Activated CD8-positive, alpha-beta T cell treated with anti-CD3 and anti-CD28 coated beads for 36 hours (primary cell): ENCODE results near the gene STXBP6. TPM values are rescaled to one million over a fixed set of nuclear protein-coding genes. Genes with fewer than 3 reads are reported as not detected.

Experiments
- ATAC-seq: fragments of 200-7000 bp; cut with Tn5 transposase; one replicate; pipeline ENCODE4 v1.10.0; 2021; ENCODE audit warnings: mild to moderate bottlenecking, moderate library complexity
- CTCF ChIA-PET: fragments of 350-600 bp; sonication (Branson Sonifier 250); formaldehyde crosslinking; loops from one replicate; lab custom pipeline; 2021; ENCODE audit warnings: antibody characterized with exemption; lab: Charles Lee
- POLR2A ChIA-PET: fragments of 350-600 bp; sonication (Branson Sonifier 250); formaldehyde crosslinking; loops from one replicate; lab custom pipeline; 2021; ENCODE audit warnings: antibody characterized with exemption; lab: Charles Lee
- DNase-seq: peaks from one replicate; pipeline ENCODE4 v3.0.0-alpha.2; 2020
- H3K27ac Mint-ChIP-seq: one replicate; pipeline ENCODE4 v1.8.0; 2021; ENCODE audit warnings: mild to moderate bottlenecking, mixed read lengths
- H3K27me3 Mint-ChIP-seq: one replicate; pipeline ENCODE4 v1.8.0; 2021; ENCODE audit warnings: mixed read lengths
- H3K36me3 Mint-ChIP-seq: one replicate; pipeline ENCODE4 v1.8.0; 2021; ENCODE audit warnings: low read depth, mixed read lengths
- H3K4me1 Mint-ChIP-seq: one replicate; pipeline ENCODE4 v1.8.0; 2021; ENCODE audit warnings: low read depth, mixed read lengths
- H3K4me3 Mint-ChIP-seq: one replicate; pipeline ENCODE4 v1.8.0; 2021; ENCODE audit warnings: mild to moderate bottlenecking, moderate library complexity, mixed read lengths
- H3K9me3 Mint-ChIP-seq: one replicate; pipeline ENCODE4 v1.8.0; 2021; ENCODE audit warnings: mixed read lengths
- intact Hi-C: fragments of 100-400 bp; cut with micrococcal nuclease; formaldehyde crosslinking; loops from one replicate; pipeline ENCODE4 v1.10.0; 2022
- total RNA-seq, 2 experiments: library from RNA; stranded (reverse); gene quantifications; one replicate each; pipeline ENCODE4 v1.2.3, GENCODE V29; 2021
- TF ChIP-seq, protein P1 (sequence below): fragments of 200-600 bp; IDR thresholded peaks from one replicate; pipeline ENCODE4 v1.8.0; 2022; ENCODE audit warnings: antibody characterized with exemption, mild to moderate bottlenecking

Gene STXBP6
- total RNA-seq, 2 experiments from 2014 or later: not detected

GRCh38 chr14:24858052-24858451 lies 191.9 kb downstream of the STXBP6 start:
- POLR2A ChIA-PET: no interaction called here
- no peak for ATAC-seq
- H3K4me1 Mint-ChIP-seq: no peaks in the 10 kb centered on the region
- no peak overlapping the region for H3K27ac Mint-ChIP-seq
- no peak for DNase-seq
- peaks cover 11% of the 10 kb centered on the region for H3K27me3 Mint-ChIP-seq
- H3K4me3 Mint-ChIP-seq: no peak overlapping the region
- no peaks in the 10 kb centered on the region for H3K9me3 Mint-ChIP-seq
- intact Hi-C loops: no loop called here
- no peaks in the 10 kb centered on the region for H3K36me3 Mint-ChIP-seq
- CTCF ChIA-PET: no interaction called here
- TF ChIP-seq, protein P1, sequence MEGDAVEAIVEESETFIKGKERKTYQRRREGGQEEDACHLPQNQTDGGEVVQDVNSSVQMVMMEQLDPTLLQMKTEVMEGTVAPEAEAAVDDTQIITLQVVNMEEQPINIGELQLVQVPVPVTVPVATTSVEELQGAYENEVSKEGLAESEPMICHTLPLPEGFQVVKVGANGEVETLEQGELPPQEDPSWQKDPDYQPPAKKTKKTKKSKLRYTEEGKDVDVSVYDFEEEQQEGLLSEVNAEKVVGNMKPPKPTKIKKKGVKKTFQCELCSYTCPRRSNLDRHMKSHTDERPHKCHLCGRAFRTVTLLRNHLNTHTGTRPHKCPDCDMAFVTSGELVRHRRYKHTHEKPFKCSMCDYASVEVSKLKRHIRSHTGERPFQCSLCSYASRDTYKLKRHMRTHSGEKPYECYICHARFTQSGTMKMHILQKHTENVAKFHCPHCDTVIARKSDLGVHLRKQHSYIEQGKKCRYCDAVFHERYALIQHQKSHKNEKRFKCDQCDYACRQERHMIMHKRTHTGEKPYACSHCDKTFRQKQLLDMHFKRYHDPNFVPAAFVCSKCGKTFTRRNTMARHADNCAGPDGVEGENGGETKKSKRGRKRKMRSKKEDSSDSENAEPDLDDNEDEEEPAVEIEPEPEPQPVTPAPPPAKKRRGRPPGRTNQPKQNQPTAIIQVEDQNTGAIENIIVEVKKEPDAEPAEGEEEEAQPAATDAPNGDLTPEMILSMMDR: no peak

DNA sequence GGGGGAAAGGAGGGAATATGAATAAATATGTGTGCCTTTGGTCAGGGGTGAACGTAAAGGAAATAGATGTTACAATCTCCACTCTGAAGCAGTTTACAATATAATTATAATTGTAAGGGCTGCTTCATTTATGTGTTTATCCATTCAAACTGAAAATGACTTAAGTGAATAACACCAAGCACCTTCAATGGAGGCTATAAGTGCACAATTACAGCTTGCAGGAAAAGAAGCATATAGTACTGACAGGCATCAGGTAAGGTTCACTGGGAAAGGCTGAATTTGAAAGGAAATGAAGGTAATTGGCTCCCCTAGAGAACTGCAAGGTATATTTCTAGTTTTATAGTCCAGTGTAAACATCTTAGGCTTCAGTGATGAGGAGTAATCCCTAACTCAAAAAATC lies 192.7 kb downstream of the STXBP6 start:
- H3K4me1 Mint-ChIP-seq: no peaks in the 10 kb centered on the region
- no peaks in the 10 kb centered on the region for H3K9me3 Mint-ChIP-seq
- no peak for ATAC-seq
- TF ChIP-seq, protein P1: no peak
- CTCF ChIA-PET: no interaction called here
- no peak for DNase-seq
- POLR2A ChIA-PET: no interaction called here
- no peak overlapping the region for H3K4me3 Mint-ChIP-seq
- H3K27ac Mint-ChIP-seq: no peak overlapping the region
- intact Hi-C loops: no loop called here
- no peaks in the 10 kb centered on the region for H3K36me3 Mint-ChIP-seq
- peaks cover 11% of the 10 kb centered on the region for H3K27me3 Mint-ChIP-seq

GRCh38 chr14:24853446-24853845 lies 196.5 kb downstream of the STXBP6 start:
- Mint-ChIP-seq H3K4me1 (no peaks in the 10 kb centered on the region), H3K27me3 (peaks cover 9% of the 10 kb centered on the region), H3K9me3 (no peaks in the 10 kb centered on the region), H3K4me3 (no peak overlapping the region), H3K36me3 (no peaks in the 10 kb centered on the region), H3K27ac (no peak overlapping the region)
- ChIA-PET CTCF (no interaction called here), POLR2A (no interaction called here)
- DNase-seq (no peak), ATAC-seq (no peak)
- intact Hi-C loops: no loop called here
- TF ChIP-seq, protein P1: no peak

- ATAC-seq: no peak
- Mint-ChIP-seq H3K27me3 (peaks cover 6% of the 10 kb centered on the region), H3K36me3 (no peaks in the 10 kb centered on the region), H3K4me1 (no peaks in the 10 kb centered on the region), H3K4me3 (no peak overlapping the region), H3K27ac (no peak overlapping the region), H3K9me3 (no peaks in the 10 kb centered on the region)
- CTCF ChIA-PET: no interaction called here
- POLR2A ChIA-PET: no interaction called here
- DNase-seq: no peak
- intact Hi-C loops: no loop called here
- TF ChIP-seq, protein P1: no peak
Observed at GRCh38 chr14:24852312-24853060, 197.5 kb downstream of the STXBP6 start.

DNA sequence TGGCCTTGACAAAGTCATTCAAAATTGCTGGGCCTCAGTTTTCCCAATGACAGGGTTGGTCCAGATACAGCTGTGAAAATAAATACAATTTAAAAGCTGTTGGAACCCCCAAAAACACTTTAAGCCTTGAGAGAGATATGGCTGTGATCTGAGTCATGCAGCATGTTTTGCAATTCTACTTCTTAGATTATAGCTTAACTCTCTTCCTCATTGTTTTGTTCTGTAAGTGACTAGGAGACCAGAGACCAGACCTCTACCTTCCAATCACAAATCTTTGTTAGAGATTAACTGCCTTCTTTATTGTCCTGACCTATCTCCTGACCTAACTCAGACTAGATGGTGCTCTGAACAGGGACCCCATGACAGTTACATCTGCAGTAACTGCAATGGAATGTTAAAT lies 198.1 kb downstream of the STXBP6 start:
- no peak overlapping the region for H3K4me3 Mint-ChIP-seq
- no peaks in the 10 kb centered on the region for H3K36me3 Mint-ChIP-seq
- H3K27me3 Mint-ChIP-seq: peaks cover 4% of the 10 kb centered on the region
- H3K4me1 Mint-ChIP-seq: no peaks in the 10 kb centered on the region
- TF ChIP-seq, protein P1: no peak
- ChIA-PET CTCF (no interaction called here), POLR2A (no interaction called here)
- no peaks in the 10 kb centered on the region for H3K9me3 Mint-ChIP-seq
- H3K27ac Mint-ChIP-seq: no peak overlapping the region
- ATAC-seq (no peak), DNase-seq (no peak)
- intact Hi-C loops: no loop called here
